Mesenchymal stem cell (in vitro differentiated cells and primary cell): ENCODE measurements around the gene GAK.
A peak's percentile ranks its signal among the peaks of the same experiment; 100 is the strongest.
"Not testable (repeated sequence)": the region's sequence is repeated elsewhere in the genome, so short reads cannot be mapped to it uniquely, and the experiment has no call there.

Experiments
- DNase-seq: peaks from one replicate; pipeline ENCODE4 v3.0.0-alpha.2; 2013
- H2AFZ ChIP-seq: one replicate; pipeline ENCODE4 v1.6.1; 2013; ENCODE audit warnings: low read depth, mild to moderate bottlenecking, control low read depth, inconsistent platforms, low read length, moderate library complexity
- H2AK5ac ChIP-seq: 2 replicates; pipeline ENCODE4 v1.6.1; 2013; ENCODE audit warnings: low read length, moderate library complexity, mild to moderate bottlenecking, inconsistent platforms; ENCODE audit not compliant: severe bottlenecking
- H2BK120ac ChIP-seq: one replicate; pipeline ENCODE4 v1.6.1; 2013; ENCODE audit warnings: low read depth, mild to moderate bottlenecking, inconsistent platforms, low read length, moderate library complexity
- H2BK12ac ChIP-seq, 2 experiments: one replicate each; pipeline ENCODE4 v1.6.1; 2013; ENCODE audit warnings: inconsistent platforms in 2 of 2, low read length in 2 of 2, mild to moderate bottlenecking in 2 of 2, moderate library complexity in 2 of 2, control low read depth in 1 of 2
- H2BK15ac ChIP-seq: one replicate; pipeline ENCODE4 v1.6.1; 2013; ENCODE audit warnings: mild to moderate bottlenecking, low read depth, inconsistent platforms; ENCODE audit not compliant: poor library complexity, severe bottlenecking
- H2BK5ac ChIP-seq: 2 replicates; pipeline ENCODE4 v1.6.1; 2013; ENCODE audit warnings: low read depth, mild to moderate bottlenecking, low read length, control low read depth, inconsistent platforms; ENCODE audit not compliant: poor library complexity, severe bottlenecking
- H3K14ac ChIP-seq, 2 experiments: one replicate each; pipeline ENCODE4 v1.6.1; 2013; ENCODE audit warnings: inconsistent platforms in 2 of 2, low read length in 2 of 2, control low read depth in 1 of 2, mild to moderate bottlenecking in 1 of 2, moderate library complexity in 1 of 2
- H3K18ac ChIP-seq, 2 experiments: one replicate each; pipeline ENCODE4 v1.6.1; 2013; ENCODE audit warnings: inconsistent platforms in 2 of 2, low read length in 2 of 2, control low read depth in 1 of 2, low read depth in 1 of 2, mild to moderate bottlenecking in 1 of 2
- H3K23ac ChIP-seq, 2 experiments: one replicate each; pipeline ENCODE4 v1.6.1; 2013; ENCODE audit warnings: inconsistent platforms in 2 of 2, low read length in 2 of 2, mild to moderate bottlenecking in 2 of 2, moderate library complexity in 2 of 2, control low read depth in 1 of 2
- H3K27ac ChIP-seq: 2 replicates; pipeline ENCODE4 v1.5.1; 2013; ENCODE audit warnings: mild to moderate bottlenecking, moderate library complexity, low read length, control low read depth, inconsistent platforms; ENCODE audit not compliant: poor library complexity, severe bottlenecking
- H3K27me3 ChIP-seq, 2 experiments: 2 replicates each; pipeline versions ENCODE4 v1.6.1 to v1.7.0; 2013; ENCODE audit warnings: low read length in 2 of 2, mild to moderate bottlenecking in 2 of 2, moderate library complexity in 2 of 2, control low read depth in 1 of 2, inconsistent platforms in 1 of 2; ENCODE audit not compliant: control insufficient read depth in 1 of 2, insufficient read depth in 1 of 2
- H3K36me3 ChIP-seq, 2 experiments: 2 replicates each; pipeline versions ENCODE4 v1.6.1 to v1.7.0; 2013; ENCODE audit warnings: low read length in 2 of 2, control low read depth in 1 of 2, inconsistent platforms in 1 of 2, low read depth in 1 of 2, mild to moderate bottlenecking in 1 of 2; ENCODE audit not compliant: insufficient read depth in 2 of 2, control insufficient read depth in 1 of 2
- H3K4ac ChIP-seq, 2 experiments: one replicate each; pipeline ENCODE4 v1.6.1; 2013; ENCODE audit warnings: inconsistent platforms in 2 of 2, low read length in 2 of 2, mild to moderate bottlenecking in 2 of 2, moderate library complexity in 2 of 2, control low read depth in 1 of 2, low read depth in 1 of 2
- H3K4me1 ChIP-seq: 2 replicates; pipeline ENCODE4 v1.6.1; 2013; ENCODE audit warnings: low read depth, low read length, control low read depth; ENCODE audit not compliant: control insufficient read depth, insufficient read depth
- H3K4me2 ChIP-seq: 2 replicates; pipeline ENCODE4 v1.6.1; 2013; ENCODE audit warnings: low read length, mild to moderate bottlenecking, inconsistent platforms; ENCODE audit not compliant: poor library complexity, severe bottlenecking
- H3K4me3 ChIP-seq, 2 experiments: 2 replicates each; pipeline versions ENCODE4 v1.5.1 to v1.7.0; 2013; ENCODE audit warnings: low read length in 2 of 2, mild to moderate bottlenecking in 2 of 2, control low read depth in 1 of 2, low read depth in 1 of 2; ENCODE audit not compliant: insufficient read depth in 1 of 2
- H3K79me1 ChIP-seq: replicated peaks from 2 replicates; pipeline ENCODE4 v1.6.1; 2013; ENCODE audit warnings: mild to moderate bottlenecking, control low read depth, low read length, inconsistent platforms; ENCODE audit not compliant: poor library complexity, severe bottlenecking
- H3K9ac ChIP-seq: 2 replicates; pipeline ENCODE4 v1.7.0; 2013; ENCODE audit warnings: mild to moderate bottlenecking, low read length, moderate library complexity
- H3K9me3 ChIP-seq: 2 replicates; pipeline ENCODE4 v1.7.0; 2013; ENCODE audit warnings: mild to moderate bottlenecking, low read length; ENCODE audit not compliant: control insufficient read depth
- H4K8ac ChIP-seq: one replicate; pipeline ENCODE4 v1.6.1; 2013; ENCODE audit warnings: inconsistent platforms, mild to moderate bottlenecking, low read length, moderate library complexity
- H4K91ac ChIP-seq: one replicate; pipeline ENCODE4 v1.6.1; 2013; ENCODE audit warnings: mild to moderate bottlenecking, low read length, inconsistent platforms
- WGBS: methylation state at CpG from one replicate; pipeline ENCODE4 v1.1.7; 2013; ENCODE audit warnings: mixed read lengths; 5-methylcytosine and 5-hydroxymethylcytosine counted together

Gene GAK

DNA sequence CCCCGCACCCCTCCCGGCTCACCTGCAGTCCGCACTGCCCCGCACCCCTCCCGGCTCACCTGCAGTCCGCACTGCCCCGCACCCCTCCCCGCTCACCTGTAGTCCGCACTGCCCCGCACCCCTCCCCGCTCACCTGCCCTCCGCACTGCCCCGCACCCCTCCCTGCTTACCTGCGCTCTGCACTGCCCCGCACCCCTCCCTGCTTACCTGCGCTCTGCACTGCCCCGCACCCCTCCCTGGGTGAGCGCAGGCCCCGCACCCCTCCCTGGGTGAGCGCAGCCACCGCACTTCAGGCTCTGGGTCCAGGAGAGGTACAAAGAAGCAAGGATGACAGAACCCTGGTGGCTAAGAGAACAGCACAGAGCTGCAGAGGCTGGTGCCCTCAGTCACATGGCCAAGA lies 4.5 kb downstream of the GAK start:
- not testable (repeated sequence) for H2BK5ac ChIP-seq, H3K4me3 ChIP-seq, H3K9ac ChIP-seq, H2BK15ac ChIP-seq, H3K27ac ChIP-seq, H4K8ac ChIP-seq, H3K14ac ChIP-seq, H3K4me2 ChIP-seq, H3K23ac ChIP-seq, H3K79me1 ChIP-seq, H2AFZ ChIP-seq, H3K18ac ChIP-seq, H3K27me3 ChIP-seq, H4K91ac ChIP-seq, H2BK120ac ChIP-seq, H3K4ac ChIP-seq, H3K9me3 ChIP-seq, H2BK12ac ChIP-seq, DNase-seq, H2AK5ac ChIP-seq
- peaks cover 44% of the 10 kb centered on the region for H3K4me1 ChIP-seq
- H3K36me3 ChIP-seq = peaks cover 4 to 14% of the 10 kb centered on the region in 2 experiments
- WGBS = 95% methylated on average over 20 of the region's 21 CpGs

DNA sequence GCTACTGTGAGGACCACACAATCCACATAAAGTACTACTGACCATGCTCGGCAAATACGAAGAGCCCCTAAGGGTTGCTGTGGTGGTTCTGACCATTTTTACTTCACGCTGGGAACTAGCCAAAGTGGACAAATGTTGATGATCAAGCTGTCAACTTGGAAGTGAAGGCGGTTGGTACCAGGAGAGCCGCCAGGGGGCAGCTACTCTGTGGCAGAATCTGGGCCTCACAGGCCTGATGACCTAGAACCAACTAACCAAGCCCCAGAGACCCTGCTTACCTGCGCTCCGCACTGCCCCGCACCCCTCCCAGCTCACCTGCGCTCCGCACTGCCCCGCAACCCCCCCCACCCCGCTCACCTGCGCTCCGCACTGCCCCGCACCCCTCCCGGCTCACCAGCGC lies 5.6 kb downstream of the GAK start:
- H2AK5ac ChIP-seq = no peak overlapping the region
- H3K4me1 ChIP-seq = peaks cover 44% of the 10 kb centered on the region
- no peaks in the 10 kb centered on the region for H3K9me3 ChIP-seq
- no peak overlapping the region for H3K14ac ChIP-seq
- H3K18ac ChIP-seq = no peak overlapping the region
- no peak overlapping the region for H3K4me3 ChIP-seq
- no peak overlapping the region for H2BK12ac ChIP-seq
- no peak overlapping the region for H3K4me2 ChIP-seq
- no peak overlapping the region for H2AFZ ChIP-seq
- H4K91ac ChIP-seq = no peak overlapping the region
- H3K4ac ChIP-seq = no peak overlapping the region
- no peak overlapping the region for H3K23ac ChIP-seq
- peaks cover 4 to 14% of the 10 kb centered on the region in 2 experiments for H3K36me3 ChIP-seq
- H3K79me1 ChIP-seq = peaks cover 8% of the 10 kb centered on the region
- no peak for DNase-seq
- no peaks in the 10 kb centered on the region for H3K27me3 ChIP-seq
- no peak overlapping the region for H2BK5ac ChIP-seq
- no peak overlapping the region for H4K8ac ChIP-seq
- no peak overlapping the region for H2BK120ac ChIP-seq
- no peak overlapping the region for H3K27ac ChIP-seq
- no peak overlapping the region for H3K9ac ChIP-seq
- WGBS = 59% methylated on average over 9 of the region's 17 CpGs
- no peak overlapping the region for H2BK15ac ChIP-seq

DNA sequence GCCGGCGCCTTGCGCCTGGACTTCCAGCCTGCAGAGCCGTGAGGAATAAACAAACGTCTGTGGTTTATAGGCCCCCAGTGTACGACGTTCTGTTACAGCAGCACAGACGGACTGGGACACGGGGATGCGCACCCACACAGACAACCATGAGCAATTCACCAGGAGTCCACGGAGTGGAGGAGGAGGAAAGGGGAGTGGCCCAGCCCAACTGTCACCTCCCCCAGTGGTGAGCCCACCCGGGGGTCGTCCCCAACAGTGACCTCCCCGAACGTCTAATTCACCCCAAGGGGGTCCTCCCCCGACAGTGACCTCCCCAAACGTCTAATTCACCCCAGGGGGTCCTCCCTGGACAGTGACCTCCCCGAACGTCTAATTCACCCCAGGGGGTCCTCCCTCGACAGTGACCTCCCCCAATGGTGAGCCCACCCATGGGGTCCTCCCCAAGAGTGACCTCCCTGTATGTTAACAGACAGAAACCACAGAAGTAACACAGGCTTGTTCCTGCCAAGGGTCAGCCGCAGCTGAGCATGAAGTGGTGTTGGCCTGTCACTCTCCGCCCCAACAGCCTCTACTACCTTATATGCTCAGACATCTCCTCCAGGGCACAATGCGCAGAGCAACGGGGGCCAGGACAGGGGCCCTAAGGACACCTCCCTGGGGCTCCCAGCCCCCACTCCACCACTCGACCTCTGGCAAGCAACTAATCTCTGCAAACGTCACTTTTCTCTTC lies 6.2 kb downstream of the GAK start:
- no peak overlapping the region for H2BK15ac ChIP-seq
- peaks cover 39% of the 10 kb centered on the region for H3K4me1 ChIP-seq
- H4K8ac ChIP-seq = peak overlapping the region; percentile 4
- no peak overlapping the region for H3K14ac ChIP-seq
- no peak overlapping the region for H2AK5ac ChIP-seq
- H3K4me2 ChIP-seq = no peak overlapping the region
- peaks cover 4 to 14% of the 10 kb centered on the region in 2 experiments for H3K36me3 ChIP-seq
- no peaks in the 10 kb centered on the region for H3K9me3 ChIP-seq
- no peak overlapping the region for H3K9ac ChIP-seq
- no peak overlapping the region for H2AFZ ChIP-seq
- no peak overlapping the region for H3K4ac ChIP-seq
- no peak overlapping the region for H3K4me3 ChIP-seq
- no peak overlapping the region for H2BK12ac ChIP-seq
- DNase-seq = no peak
- no peak overlapping the region for H2BK120ac ChIP-seq
- H2BK5ac ChIP-seq = no peak overlapping the region
- H3K18ac ChIP-seq = no peak overlapping the region
- 78% methylated on average over 26 of the region's 26 CpGs for WGBS
- H3K23ac ChIP-seq = peak overlapping the region in 1 of 2 experiments; percentile 37
- no peaks in the 10 kb centered on the region for H3K27me3 ChIP-seq
- H4K91ac ChIP-seq = no peak overlapping the region
- H3K27ac ChIP-seq = no peak overlapping the region
- H3K79me1 ChIP-seq = peaks cover 10% of the 10 kb centered on the region

DNA sequence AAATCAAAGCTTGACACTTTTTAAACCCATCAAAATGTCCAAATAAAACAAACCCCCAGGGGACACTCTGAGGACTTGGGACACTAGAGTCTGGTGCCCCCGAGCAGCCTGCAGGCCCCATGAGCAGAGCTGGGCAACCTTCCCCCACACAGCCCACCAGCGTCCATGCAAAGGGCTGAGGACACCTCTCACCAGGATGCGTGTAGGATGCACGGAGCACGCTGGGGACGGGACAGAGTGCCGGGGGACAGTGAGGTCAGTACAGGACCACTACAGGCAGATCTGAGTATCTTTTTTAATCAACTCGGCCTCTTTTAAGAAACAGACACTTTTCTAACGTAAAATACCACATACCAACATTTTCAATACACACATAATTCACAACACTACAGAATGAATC lies 6.9 kb downstream of the GAK start:
- 93% methylated on average over 9 of the region's 9 CpGs for WGBS
- Histone ChIP-seq H3K4me1 (peaks cover 33% of the 10 kb centered on the region), H4K91ac (no peak overlapping the region), H2BK15ac (no peak overlapping the region), H2BK12ac (no peak overlapping the region), H3K18ac (no peak overlapping the region), H2AFZ (no peak overlapping the region), H3K23ac (peak overlapping the region in 1 of 2 experiments; percentile 34), H3K9me3 (no peaks in the 10 kb centered on the region), H2BK120ac (no peak overlapping the region), H3K14ac (no peak overlapping the region), H4K8ac (no peak overlapping the region), H3K4ac (no peak overlapping the region), H3K79me1 (peaks cover 11% of the 10 kb centered on the region), H3K36me3 (peaks cover 4 to 14% of the 10 kb centered on the region in 2 experiments), H3K9ac (peak overlapping the region; percentile 52), H2AK5ac (no peak overlapping the region), H3K4me2 (no peak overlapping the region), H3K27me3 (no peaks in the 10 kb centered on the region), H2BK5ac (no peak overlapping the region), H3K4me3 (no peak overlapping the region), H3K27ac (no peak overlapping the region)
- no peak for DNase-seq
